G401 (cell line): ENCODE results near the gene FBRSL1. TPM values are rescaled to one million over a fixed set of nuclear protein-coding genes. Genes with fewer than 3 reads are reported as not detected.

Experiments used
- DNase-seq: peaks from one replicate; pipeline ENCODE4 v3.0.0-alpha.2; 2015; ENCODE audit warnings: low spot score
- in situ Hi-C: cut with HindIII; loops from 2 replicates; pipeline ENCODE4 v1.10.0; 2016; ENCODE audit warnings: low sequenced_read_pairs, mixed read lengths
- total RNA-seq: library from RNA; depleted of rRNA; stranded (reverse); fragments of >200 nt; shearing (Covaris generic); gene quantifications from 2 replicates; pipeline ENCODE4 v1.2.3, GENCODE V29; 2014; rRNA removed

The FBRSL1 gene
- total RNA-seq, 1 experiment from 2014 or later: 9.5 TPM

DNA sequence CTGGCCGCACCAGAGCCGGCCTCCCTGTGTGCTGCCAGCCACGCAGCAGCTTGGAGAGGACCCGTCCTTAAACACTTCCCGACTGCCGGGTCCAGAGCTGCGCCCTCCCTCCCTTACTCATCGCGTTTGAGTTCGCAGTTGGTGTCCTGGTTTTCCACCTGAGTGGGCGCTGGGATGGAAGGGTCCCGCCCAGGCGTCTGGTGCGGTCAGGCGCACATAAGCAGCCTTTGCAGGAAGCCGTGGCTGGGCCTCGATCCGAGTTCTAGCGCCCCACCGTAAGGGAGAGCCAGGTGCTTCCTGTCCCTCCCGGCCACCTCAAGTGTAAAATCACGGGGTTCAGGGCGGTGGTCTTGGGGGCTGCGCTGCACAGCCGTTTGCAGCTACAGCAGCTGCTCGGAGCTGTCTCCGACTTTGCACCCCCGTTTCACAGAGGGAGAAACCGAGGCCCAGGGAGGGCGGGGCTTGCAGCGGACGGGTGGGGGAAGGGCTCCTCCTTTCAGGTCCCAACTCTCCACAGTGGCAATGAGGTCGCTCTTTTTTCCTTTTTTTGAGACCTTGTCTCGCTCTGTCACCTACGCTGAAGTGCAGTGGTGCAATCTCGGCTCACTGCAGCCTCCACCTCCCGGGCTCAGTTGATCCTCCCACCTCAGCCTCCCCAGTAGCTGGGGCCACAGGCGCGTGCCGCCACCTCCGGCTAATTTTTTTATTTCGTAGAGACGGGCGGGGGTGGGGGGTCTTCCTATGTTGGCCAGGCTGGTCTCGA lies 69.1 kb downstream of the FBRSL1 start:
- no peak for DNase-seq
- in situ Hi-C loops: no loop called here

DNA sequence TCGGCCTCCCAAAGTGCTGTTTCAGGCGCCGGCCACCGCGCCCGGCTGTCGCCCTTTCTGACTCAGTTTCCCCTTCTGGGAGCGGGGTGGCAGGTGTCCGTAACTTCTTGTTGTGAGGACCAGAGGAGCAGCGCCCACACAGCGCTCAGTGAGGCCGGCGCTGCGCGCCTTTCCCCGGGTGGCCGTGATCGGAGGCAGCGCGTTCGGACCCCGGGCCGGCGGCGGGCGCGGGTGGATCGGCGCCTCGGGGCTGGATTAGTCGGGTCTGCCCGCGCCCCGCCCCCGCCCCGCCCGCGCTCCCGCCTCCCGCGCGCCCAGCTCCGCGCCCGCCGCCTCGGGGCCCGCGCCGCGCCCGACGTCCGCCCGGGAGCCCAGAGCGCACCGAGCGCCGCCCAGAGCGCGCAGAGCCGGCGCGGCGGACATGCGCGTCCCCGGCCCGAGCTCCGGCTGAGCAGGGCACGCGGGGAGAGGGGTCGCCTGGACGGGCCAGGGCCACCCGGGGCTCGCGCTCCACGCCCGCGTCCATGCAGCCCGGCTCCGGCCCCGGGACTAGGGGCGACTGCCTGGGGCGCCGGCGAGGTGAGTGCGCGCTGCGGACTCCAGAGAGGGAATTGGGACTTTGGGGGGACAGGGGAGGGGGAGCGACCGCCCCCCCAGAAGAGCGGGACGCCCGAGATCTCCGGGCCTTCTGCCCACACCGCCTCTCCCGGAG lies 69.9 kb downstream of the FBRSL1 start:
- in situ Hi-C loops: no loop called here
- DNase-seq: peak; percentile 40

DNA sequence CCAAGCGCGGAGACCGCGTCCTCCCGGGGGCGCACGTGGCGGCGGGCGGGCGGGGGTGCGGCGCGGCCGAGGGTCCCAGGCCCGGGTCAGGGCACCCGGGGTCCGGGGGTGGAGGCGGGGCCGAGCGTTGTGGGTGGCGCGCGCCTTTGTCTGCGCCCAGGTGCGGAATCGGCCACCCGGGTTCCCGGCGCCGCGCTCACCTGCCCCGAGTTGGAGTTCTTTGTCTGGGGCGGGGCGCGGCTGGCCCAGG lies 70.3 kb downstream of the FBRSL1 start:
- in situ Hi-C loops: no loop called here
- no peak for DNase-seq

DNA sequence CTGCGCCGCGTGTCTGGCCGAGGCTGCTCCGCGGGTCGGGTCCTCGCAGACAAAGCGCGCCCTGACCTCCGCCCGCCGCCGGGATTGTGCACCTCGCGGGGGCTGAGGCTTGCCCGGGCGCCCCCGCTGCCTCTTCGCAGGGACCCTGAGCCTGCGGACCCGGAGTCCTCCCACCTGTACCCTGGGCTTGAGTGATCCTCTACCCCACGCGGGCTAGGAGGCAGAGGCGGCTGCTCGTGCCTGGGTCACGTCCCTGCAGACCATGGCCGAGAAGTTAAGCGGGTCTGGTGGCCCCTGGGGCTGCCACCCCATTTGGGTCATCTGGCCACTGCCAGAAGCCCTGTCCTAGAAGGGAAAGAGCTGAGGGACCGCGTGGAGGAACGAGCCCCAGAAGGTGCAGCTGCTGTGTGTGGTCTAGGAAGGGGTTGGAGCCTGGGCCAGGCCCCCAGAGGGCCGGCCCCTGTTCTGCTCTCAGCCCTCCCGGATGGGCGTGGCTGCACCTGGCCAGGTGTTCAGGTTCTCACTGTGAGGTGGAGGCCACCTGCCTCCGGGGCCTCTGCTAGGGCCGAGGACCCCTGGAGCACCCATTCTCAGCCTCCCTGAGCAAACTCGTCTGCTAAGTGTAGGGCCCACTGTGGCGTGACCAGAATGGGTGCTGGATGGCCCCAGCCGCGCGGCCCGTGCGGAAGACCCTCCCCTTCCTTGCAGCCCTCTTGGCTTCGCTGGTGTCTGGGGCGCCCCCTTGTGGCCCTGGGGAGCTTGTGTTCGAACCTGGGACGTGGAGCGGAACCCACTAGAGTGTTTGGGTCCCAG lies 70.9 kb downstream of the FBRSL1 start:
- DNase-seq: peak; percentile 52

More for the DNA sequence above, 70.9 kb downstream of the FBRSL1 start:
- in situ Hi-C loops: no loop called here

Other genes with a start within 250 kb of the FBRSL1 start
- 0.10 TPM in 1 of 2 replicates, not detected in the other for gene GALNT9, start 160.6 kb upstream of the FBRSL1 start, total RNA-seq
- gene LRCOL1, start 120.4 kb downstream of the FBRSL1 start, total RNA-seq: not detected in 2 replicates
- gene P2RX2, start 128.6 kb downstream of the FBRSL1 start, total RNA-seq: 0.17 and 0.43 TPM in 2 replicates
- gene POLE, start 197.2 kb downstream of the FBRSL1 start, total RNA-seq: 19.0 and 30.9 TPM in 2 replicates
- 83.5 and 127 TPM in 2 replicates for gene PXMP2, start 197.4 kb downstream of the FBRSL1 start, total RNA-seq
- gene PGAM5, start 220.7 kb downstream of the FBRSL1 start, total RNA-seq: 112 and 121 TPM in 2 replicates